Measurements from ENCODE around the gene INAFM1.

INAFM1 gene

GRCh38 chr19:47313754-47314295, 39.1 kb downstream of the INAFM1 start:
- TF ChIP-seq, protein P1, sequence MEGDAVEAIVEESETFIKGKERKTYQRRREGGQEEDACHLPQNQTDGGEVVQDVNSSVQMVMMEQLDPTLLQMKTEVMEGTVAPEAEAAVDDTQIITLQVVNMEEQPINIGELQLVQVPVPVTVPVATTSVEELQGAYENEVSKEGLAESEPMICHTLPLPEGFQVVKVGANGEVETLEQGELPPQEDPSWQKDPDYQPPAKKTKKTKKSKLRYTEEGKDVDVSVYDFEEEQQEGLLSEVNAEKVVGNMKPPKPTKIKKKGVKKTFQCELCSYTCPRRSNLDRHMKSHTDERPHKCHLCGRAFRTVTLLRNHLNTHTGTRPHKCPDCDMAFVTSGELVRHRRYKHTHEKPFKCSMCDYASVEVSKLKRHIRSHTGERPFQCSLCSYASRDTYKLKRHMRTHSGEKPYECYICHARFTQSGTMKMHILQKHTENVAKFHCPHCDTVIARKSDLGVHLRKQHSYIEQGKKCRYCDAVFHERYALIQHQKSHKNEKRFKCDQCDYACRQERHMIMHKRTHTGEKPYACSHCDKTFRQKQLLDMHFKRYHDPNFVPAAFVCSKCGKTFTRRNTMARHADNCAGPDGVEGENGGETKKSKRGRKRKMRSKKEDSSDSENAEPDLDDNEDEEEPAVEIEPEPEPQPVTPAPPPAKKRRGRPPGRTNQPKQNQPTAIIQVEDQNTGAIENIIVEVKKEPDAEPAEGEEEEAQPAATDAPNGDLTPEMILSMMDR (IDR thresholded peaks at IDR 0.05; ENCODE audit: low read depth, low read length) = no peak
- no peak overlapping the region for H3K4me3 ChIP-seq (ENCODE audit: low read depth, low read length)
- in situ Hi-C loops (cut with HindIII; ENCODE audit: low sequenced_read_pairs) = no loop called here
- DNase-seq (ENCODE audit: low read depth, low spot score) = no peak

DNA sequence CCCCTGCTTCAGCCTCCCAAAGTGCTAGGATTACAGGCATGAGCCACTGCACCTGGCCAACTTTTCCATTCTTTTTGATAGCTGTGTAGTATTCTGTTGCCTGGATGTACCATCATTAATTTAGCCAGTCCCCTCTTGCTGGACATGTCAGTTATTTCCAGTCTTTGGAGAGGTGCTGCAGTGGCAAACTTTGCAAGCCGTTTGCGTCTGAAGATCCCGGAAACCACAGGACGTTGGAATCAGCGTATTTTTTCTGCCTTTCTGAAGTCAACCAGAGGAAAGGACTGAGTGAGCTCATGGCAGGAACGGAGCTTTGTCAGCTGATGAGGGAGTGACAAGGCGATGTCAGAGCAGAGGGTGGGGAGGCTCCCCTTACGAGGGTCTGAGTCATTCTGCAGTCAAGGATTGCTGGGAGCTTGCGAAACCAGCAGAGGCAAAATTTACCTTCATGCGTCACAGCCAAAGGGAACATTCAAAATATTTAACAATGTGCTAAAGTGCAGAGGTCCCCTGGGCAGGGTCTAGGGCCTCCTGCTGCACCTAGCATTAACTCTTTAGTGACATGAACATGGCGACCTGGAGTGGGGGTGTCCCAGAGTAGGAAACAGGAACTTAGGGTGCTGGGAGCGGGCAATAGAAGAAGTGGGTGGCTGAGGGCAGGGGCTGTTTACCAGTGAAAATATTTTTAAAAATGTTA, 40.6 kb downstream of the INAFM1 start:
- in situ Hi-C loops (cut with HindIII; ENCODE audit: low sequenced_read_pairs) = no loop called here
- TF ChIP-seq, protein P1 (IDR thresholded peaks at IDR 0.05; ENCODE audit: low read depth, low read length) = no peak
- peak; percentile 91 for DNase-seq (ENCODE audit: low read depth, low spot score)
- no peak overlapping the region for H3K4me3 ChIP-seq (ENCODE audit: low read depth, low read length)

- H3K4me3 ChIP-seq (ENCODE audit: low read depth, low read length) = no peak overlapping the region
- TF ChIP-seq, protein P1 (IDR thresholded peaks at IDR 0.05; ENCODE audit: low read depth, low read length) = no peak
- DNase-seq (ENCODE audit: low read depth, low spot score) = no peak
- in situ Hi-C loops (cut with HindIII; ENCODE audit: low sequenced_read_pairs) = no loop called here
Observed at GRCh38 chr19:47316513-47316912, 41.8 kb downstream of the INAFM1 start.

DNA sequence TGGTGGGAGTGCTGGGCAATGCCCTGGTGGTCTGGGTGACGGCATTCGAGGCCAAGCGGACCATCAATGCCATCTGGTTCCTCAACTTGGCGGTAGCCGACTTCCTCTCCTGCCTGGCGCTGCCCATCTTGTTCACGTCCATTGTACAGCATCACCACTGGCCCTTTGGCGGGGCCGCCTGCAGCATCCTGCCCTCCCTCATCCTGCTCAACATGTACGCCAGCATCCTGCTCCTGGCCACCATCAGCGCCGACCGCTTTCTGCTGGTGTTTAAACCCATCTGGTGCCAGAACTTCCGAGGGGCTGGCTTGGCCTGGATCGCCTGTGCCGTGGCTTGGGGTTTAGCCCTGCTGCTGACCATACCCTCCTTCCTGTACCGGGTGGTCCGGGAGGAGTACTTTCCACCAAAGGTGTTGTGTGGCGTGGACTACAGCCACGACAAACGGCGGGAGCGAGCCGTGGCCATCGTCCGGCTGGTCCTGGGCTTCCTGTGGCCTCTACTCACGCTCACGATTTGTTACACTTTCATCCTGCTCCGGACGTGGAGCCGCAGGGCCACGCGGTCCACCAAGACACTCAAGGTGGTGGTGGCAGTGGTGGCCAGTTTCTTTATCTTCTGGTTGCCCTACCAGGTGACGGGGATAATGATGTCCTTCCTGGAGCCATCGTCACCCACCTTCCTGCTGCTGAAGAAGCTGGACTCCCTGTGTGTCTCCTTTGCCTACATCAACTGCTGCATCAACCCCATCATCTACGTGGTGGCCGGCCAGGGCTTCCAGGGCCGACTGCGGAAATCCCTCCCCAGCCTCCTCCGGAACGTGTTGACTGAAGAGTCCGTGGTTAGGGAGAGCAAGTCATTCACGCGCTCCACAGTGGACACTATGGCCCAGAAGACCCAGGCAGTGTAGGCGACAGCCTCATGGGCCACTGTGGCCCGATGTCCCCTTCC, 45.5 kb downstream of the INAFM1 start:
- DNase-seq (ENCODE audit: low read depth, low spot score) = no peak
- TF ChIP-seq, protein P1 (IDR thresholded peaks at IDR 0.05; ENCODE audit: low read depth, low read length) = no peak
- H3K4me3 ChIP-seq (ENCODE audit: low read depth, low read length) = no peak overlapping the region
- in situ Hi-C loops (cut with HindIII; ENCODE audit: low sequenced_read_pairs) = no loop called here

GRCh38 chr19:47321630-47322029, 46.9 kb downstream of the INAFM1 start:
- in situ Hi-C loops (cut with HindIII; ENCODE audit: low sequenced_read_pairs) = no loop called here
- DNase-seq (ENCODE audit: low read depth, low spot score) = no peak
- TF ChIP-seq, protein P1 (IDR thresholded peaks at IDR 0.05; ENCODE audit: low read depth, low read length) = no peak

GRCh38 chr19:47322058-47322457, 47.4 kb downstream of the INAFM1 start:
- no peak overlapping the region for H3K4me3 ChIP-seq (ENCODE audit: low read depth, low read length)
- in situ Hi-C loops (cut with HindIII; ENCODE audit: low sequenced_read_pairs) = no loop called here
- no peak for DNase-seq (ENCODE audit: low read depth, low spot score)
- TF ChIP-seq, protein P1 (IDR thresholded peaks at IDR 0.05; ENCODE audit: low read depth, low read length) = no peak

More at GRCh38 chr19:47321630-47322029, 46.9 kb downstream of the INAFM1 start:
- no peak overlapping the region for H3K4me3 ChIP-seq (ENCODE audit: low read depth, low read length)

Measured in astrocyte of the spinal cord (primary cell).